Fibroblast of the aortic adventitia (primary cell): ENCODE results near the gene CA10. TPM values are rescaled to one million over a fixed set of nuclear protein-coding genes. Genes with fewer than 3 reads are reported as not detected.

Source experiments
- DNase-seq: peaks from one replicate; pipeline ENCODE4 v3.0.0-alpha.2; 2010; ENCODE audit warnings: low read depth
- H3K4me3 ChIP-seq: 2 replicates; pipeline ENCODE4 v1.5.1; 2011; ENCODE audit warnings: low read depth, mild to moderate bottlenecking, control low read depth, low read length, moderate library complexity
- CTCF ChIP-seq: IDR thresholded peaks from 2 replicates; pipeline ENCODE4 v1.5.1; 2011; ENCODE audit warnings: mild to moderate bottlenecking, low read length, control low read depth, inconsistent platforms; ENCODE audit not compliant: insufficient read depth
- total RNA-seq: library from RNA; depleted of rRNA; stranded (reverse); fragments of >200 nt; gene quantifications from 2 replicates; pipeline ENCODE4 v1.2.3, GENCODE V29; 2012; ENCODE audit warnings: low replicate concordance

Gene CA10
- total RNA-seq, 1 donor = not detected

- H3K4me3 ChIP-seq = no peak overlapping the region
- no peak for DNase-seq
- TF ChIP-seq CTCF = no peak
Observed at GRCh38 chr17:52148288-52148968, 10.1 kb downstream of the CA10 start.

- no peak for DNase-seq
- TF ChIP-seq CTCF = no peak
- no peak overlapping the region for H3K4me3 ChIP-seq
Observed at GRCh38 chr17:52147872-52148271, 10.6 kb downstream of the CA10 start.

- DNase-seq = no peak
- no peak overlapping the region for H3K4me3 ChIP-seq
- TF ChIP-seq CTCF = no peak
Observed at GRCh38 chr17:52147431-52147830, 11.1 kb downstream of the CA10 start.

GRCh38 chr17:52145476-52145875, 13.0 kb downstream of the CA10 start:
- TF ChIP-seq CTCF = no peak
- no peak for DNase-seq
- no peak overlapping the region for H3K4me3 ChIP-seq

- no peak for DNase-seq
- H3K4me3 ChIP-seq = no peak overlapping the region
- no peak for TF ChIP-seq CTCF
Observed at GRCh38 chr17:52143542-52143941, 15.0 kb downstream of the CA10 start.

- H3K4me3 ChIP-seq = no peak overlapping the region
- no peak for TF ChIP-seq CTCF
- no peak for DNase-seq
Observed at GRCh38 chr17:52140601-52141000, 17.9 kb downstream of the CA10 start.

- no peak for DNase-seq
- no peak overlapping the region for H3K4me3 ChIP-seq
- no peak for TF ChIP-seq CTCF
Observed at GRCh38 chr17:52138752-52139151, 19.8 kb downstream of the CA10 start.
